ENCODE measurements around the gene ERICH3. TPM values are rescaled to one million over a fixed set of nuclear protein-coding genes. Genes with fewer than 3 reads are reported as not detected.
"Not testable (repeated sequence)": the region's sequence is repeated elsewhere in the genome, so short reads cannot be mapped to it uniquely, and the experiment has no call there.

The ERICH3 gene
- total RNA-seq, 4 donors from 2014 or later, result under 0.01 to 0.06 TPM; not detected in 2

DNA sequence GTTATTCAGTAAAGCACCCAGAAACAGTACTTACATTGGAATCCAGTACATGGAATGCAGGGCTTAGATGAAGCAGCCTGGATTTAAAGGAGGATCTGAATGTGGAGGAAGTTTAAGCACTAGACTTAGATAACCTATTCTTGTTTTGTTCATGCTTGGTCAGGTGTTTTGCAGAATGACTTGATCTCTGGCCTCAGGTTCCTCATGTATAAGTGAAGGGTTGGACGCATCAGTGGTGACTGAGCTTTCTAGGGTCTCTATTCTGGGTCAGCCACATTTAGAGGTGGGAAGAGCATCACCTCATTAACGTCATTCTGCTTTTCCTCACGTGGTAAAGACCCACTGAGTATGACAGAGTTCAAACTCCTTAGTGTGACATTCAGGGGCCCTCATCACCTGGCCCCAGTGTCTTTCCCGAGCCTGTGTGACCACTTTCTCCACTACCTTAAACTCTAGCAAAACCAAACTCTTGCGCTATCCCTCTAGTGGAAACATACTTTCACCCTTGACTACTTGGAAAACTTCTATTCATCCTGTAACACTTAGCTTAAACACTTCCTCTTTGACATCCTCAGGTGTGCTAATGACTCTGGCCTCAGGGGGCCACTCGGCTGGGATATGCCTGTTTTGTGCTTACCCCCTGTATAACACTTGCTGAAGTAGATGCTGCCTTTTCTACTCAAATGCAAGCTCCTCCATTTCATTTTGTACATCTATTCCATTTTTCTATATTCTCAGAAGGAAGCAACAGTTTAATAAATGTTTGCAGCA, 871 bp upstream of the ERICH3 start:
- peaks cover 0 to 13% (median 12%) of the 10 kb centered on the region in 4 donors for H3K4me1 ChIP-seq
- WGBS, result 69% methylated on average over 6 of the region's 6 CpGs
- no peak overlapping the region for H3K27ac ChIP-seq (replicated peaks in 1 of 4)
- H3K36me3 ChIP-seq, result no peaks in the 10 kb centered on the region
- peaks cover 0 to 24% (median 9%) of the 10 kb centered on the region in 4 donors for H3K27me3 ChIP-seq
- no peak for DNase-seq (ENCODE audit: extremely low spot score)
- peaks cover 0 to 6% (median 2%) of the 10 kb centered on the region in 4 donors for H3K9me3 ChIP-seq
- intact Hi-C loops (cut with DNase I), result no loop called here
- no peak overlapping the region for H3K4me3 ChIP-seq
- TF ChIP-seq, protein P1, sequence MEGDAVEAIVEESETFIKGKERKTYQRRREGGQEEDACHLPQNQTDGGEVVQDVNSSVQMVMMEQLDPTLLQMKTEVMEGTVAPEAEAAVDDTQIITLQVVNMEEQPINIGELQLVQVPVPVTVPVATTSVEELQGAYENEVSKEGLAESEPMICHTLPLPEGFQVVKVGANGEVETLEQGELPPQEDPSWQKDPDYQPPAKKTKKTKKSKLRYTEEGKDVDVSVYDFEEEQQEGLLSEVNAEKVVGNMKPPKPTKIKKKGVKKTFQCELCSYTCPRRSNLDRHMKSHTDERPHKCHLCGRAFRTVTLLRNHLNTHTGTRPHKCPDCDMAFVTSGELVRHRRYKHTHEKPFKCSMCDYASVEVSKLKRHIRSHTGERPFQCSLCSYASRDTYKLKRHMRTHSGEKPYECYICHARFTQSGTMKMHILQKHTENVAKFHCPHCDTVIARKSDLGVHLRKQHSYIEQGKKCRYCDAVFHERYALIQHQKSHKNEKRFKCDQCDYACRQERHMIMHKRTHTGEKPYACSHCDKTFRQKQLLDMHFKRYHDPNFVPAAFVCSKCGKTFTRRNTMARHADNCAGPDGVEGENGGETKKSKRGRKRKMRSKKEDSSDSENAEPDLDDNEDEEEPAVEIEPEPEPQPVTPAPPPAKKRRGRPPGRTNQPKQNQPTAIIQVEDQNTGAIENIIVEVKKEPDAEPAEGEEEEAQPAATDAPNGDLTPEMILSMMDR (IDR thresholded peaks at IDR 0.05), result no peak
- TF ChIP-seq POLR2A (IDR thresholded peaks at IDR 0.05; ENCODE audit: low read depth) (no peak), POLR2AphosphoS5 (IDR thresholded peaks at IDR 0.05) (no peak), EP300 (IDR thresholded peaks at IDR 0.05) (no peak)

DNA sequence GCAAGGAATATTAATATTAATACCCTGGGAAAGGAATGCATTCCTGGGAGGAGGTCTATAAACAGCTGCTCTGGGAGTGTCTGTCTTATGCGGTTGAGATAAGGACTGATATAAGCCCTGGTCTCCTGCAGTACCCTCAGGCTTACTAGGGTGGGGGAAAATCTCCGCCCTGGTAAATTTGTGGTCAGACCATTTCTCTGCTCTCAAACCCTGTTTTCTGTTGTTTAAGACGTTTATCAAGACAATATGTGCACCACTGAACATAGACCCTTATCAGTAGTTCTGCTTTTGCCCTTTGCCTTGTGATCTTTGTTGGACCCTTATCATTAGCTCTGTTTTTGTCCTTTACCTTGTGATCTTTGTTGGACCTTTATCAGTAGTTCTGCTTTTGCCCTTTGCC, 2.7 kb downstream of the ERICH3 start:
- not testable (repeated sequence) for H3K36me3 ChIP-seq

DNA sequence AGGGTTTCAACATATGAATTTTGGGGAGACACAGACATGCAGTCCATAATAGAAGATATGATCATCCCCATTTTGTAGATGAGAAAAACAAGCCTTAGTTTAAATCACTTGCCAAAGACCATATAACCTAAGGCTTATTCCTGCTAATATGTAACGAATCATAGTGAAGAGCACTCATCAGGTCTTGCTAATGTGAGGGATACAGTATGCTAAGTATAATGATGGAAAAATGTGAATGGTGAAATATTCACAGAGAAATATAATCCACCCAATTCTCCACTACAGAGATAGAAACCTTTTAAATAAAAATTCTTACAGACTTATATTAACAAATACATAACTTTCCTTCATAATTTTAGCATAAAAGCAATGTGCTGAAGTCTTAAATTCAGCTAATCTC, 18.9 kb downstream of the ERICH3 start:
- Histone ChIP-seq H3K27ac (replicated peaks in 1 of 4) (no peak overlapping the region), H3K4me3 (no peak overlapping the region), H3K27me3 (no peaks in the 10 kb centered on the region), H3K9me3 (no peaks in the 10 kb centered on the region), H3K4me1 (no peaks in the 10 kb centered on the region), H3K36me3 (no peaks in the 10 kb centered on the region)
- intact Hi-C loops (cut with DNase I), result no loop called here
- TF ChIP-seq POLR2A (IDR thresholded peaks at IDR 0.05; ENCODE audit: low read depth) (no peak), POLR2AphosphoS5 (IDR thresholded peaks at IDR 0.05) (no peak)
- TF ChIP-seq, protein P1 (IDR thresholded peaks at IDR 0.05), result no peak
- DNase-seq (ENCODE audit: extremely low spot score), result no peak
- WGBS, result 77% methylated on average over 1 of the region's 1 CpG

More for the DNA sequence above, 2.7 kb downstream of the ERICH3 start:
- H3K27ac ChIP-seq (replicated peaks in 1 of 4); H3K4me3 ChIP-seq; intact Hi-C loops (cut with DNase I); DNase-seq (ENCODE audit: extremely low spot score); H3K9me3 ChIP-seq: not testable (repeated sequence)
- 78% methylated on average over 3 of the region's 3 CpGs for WGBS
- Histone ChIP-seq H3K27me3 (peaks cover 0 to 24% (median 9%) of the 10 kb centered on the region in 4 donors), H3K4me1 (peaks cover 0 to 13% (median 12%) of the 10 kb centered on the region in 4 donors)

DNA sequence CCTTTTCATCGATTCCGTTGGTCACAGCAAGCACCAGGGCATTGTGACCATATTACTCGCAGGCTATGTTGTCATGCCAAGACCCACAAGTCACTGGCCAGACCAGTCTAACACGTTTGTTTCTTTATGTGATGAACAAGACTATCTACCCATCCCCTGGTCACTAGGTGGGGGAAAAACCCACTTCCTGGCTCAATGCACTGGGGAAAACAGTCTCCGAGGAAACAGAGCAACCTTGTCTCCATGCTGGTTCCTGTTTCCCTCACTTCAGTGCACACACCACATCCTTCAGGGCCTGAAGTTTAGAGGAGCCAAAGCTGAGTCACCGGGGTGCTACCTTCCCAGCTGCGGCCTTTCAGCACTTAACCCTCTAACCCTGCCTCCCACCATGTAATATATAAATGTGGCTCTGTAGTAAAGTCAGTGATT, 20.9 kb downstream of the ERICH3 start:
- no peaks in the 10 kb centered on the region for H3K27me3 ChIP-seq
- DNase-seq (ENCODE audit: extremely low spot score), result no peak
- 60% methylated on average over 7 of the region's 7 CpGs for WGBS
- H3K4me1 ChIP-seq, result no peaks in the 10 kb centered on the region
- H3K9me3 ChIP-seq, result no peaks in the 10 kb centered on the region
- TF ChIP-seq, protein P1 (IDR thresholded peaks at IDR 0.05), result no peak
- TF ChIP-seq EP300 (IDR thresholded peaks at IDR 0.05) (no peak), POLR2A (IDR thresholded peaks at IDR 0.05; ENCODE audit: low read depth) (no peak), POLR2AphosphoS5 (IDR thresholded peaks at IDR 0.05) (no peak)
- no peak overlapping the region for H3K4me3 ChIP-seq
- H3K27ac ChIP-seq (replicated peaks in 1 of 4), result no peak overlapping the region
- intact Hi-C loops (cut with DNase I), result no loop called here
- no peaks in the 10 kb centered on the region for H3K36me3 ChIP-seq

DNA sequence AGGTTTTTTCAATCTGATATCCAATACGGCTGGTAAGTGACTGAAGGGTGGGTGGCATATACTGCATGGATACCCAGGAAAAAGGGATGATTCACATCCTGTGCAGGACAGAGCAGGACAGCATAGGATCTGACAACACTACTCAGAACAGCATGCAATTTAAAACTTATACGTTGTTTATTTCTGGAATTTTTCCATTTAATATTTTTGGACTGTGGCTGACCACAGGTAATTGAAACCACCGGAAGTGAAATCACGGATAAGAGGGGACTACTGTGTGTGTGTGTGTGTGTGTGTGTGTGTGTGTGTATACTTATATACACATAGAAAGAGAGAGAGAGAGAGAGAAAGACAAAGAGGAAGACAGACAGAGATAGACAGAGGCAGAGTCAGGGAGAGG, 23.0 kb downstream of the ERICH3 start:
- TF ChIP-seq, protein P1 (IDR thresholded peaks at IDR 0.05), result no peak
- TF ChIP-seq POLR2A (IDR thresholded peaks at IDR 0.05; ENCODE audit: low read depth), result no peak
- TF ChIP-seq EP300 (IDR thresholded peaks at IDR 0.05), result no peak
- TF ChIP-seq POLR2AphosphoS5 (IDR thresholded peaks at IDR 0.05), result no peak
- Histone ChIP-seq H3K4me1 (no peaks in the 10 kb centered on the region), H3K36me3 (no peaks in the 10 kb centered on the region), H3K27ac (replicated peaks in 1 of 4) (no peak overlapping the region), H3K9me3 (no peaks in the 10 kb centered on the region), H3K4me3 (no peak overlapping the region), H3K27me3 (no peaks in the 10 kb centered on the region)
- 84% methylated on average over 4 of the region's 4 CpGs for WGBS
- intact Hi-C loops (cut with DNase I), result no loop called here
- no peak for DNase-seq (ENCODE audit: extremely low spot score)

All from esophagus muscularis mucosa (tissue), 4 donors.